SK-N-SH (cell line): Measurements from ENCODE around the gene MIGA2.

Experiments used
- EP300 ChIP-seq, 2 experiments: IDR thresholded peaks; 2 replicates each; pipeline versions ENCODE4 v1.4.0 to v1.6.1; 2012; ENCODE audit warnings: borderline replicate concordance in 1 of 2, low read depth in 1 of 2, low read length in 1 of 2
- EZH2phosphoT487 ChIP-seq: fragments of 200-600 bp; sonication (generic); IDR thresholded peaks from 2 replicates; pipeline ENCODE4 v1.6.1; 2017; ENCODE audit warnings: low read depth, mixed run types, mild to moderate bottlenecking, antibody characterized with exemption, moderate library complexity, borderline replicate concordance
- GABPA ChIP-seq: IDR thresholded peaks from 2 replicates; pipeline ENCODE4 v1.4.0; 2012; ENCODE audit warnings: low read depth, mild to moderate bottlenecking
- POLR2AphosphoS5 ChIP-seq: IDR thresholded peaks from 2 replicates; pipeline ENCODE4 v1.6.1; 2012; ENCODE audit warnings: low read depth, low read length
- RAD21 ChIP-seq: IDR thresholded peaks from 2 replicates; pipeline ENCODE4 v1.6.1; 2012; ENCODE audit warnings: mild to moderate bottlenecking, low read length
- RCOR1 ChIP-seq: fragments of 150-350 bp; IDR thresholded peaks from 2 replicates; pipeline ENCODE4 v1.6.1; 2017; ENCODE audit warnings: antibody characterized with exemption, low read length
- TCF12 ChIP-seq: IDR thresholded peaks from 2 replicates; pipeline ENCODE4 v1.4.0; 2012
- TEAD4 ChIP-seq: IDR thresholded peaks from 2 replicates; pipeline ENCODE4 v1.4.0; 2012; ENCODE audit warnings: mild to moderate bottlenecking, borderline replicate concordance; ENCODE audit not compliant: insufficient read depth
- YY1 ChIP-seq: IDR thresholded peaks from 2 replicates; pipeline ENCODE4 v1.4.0; 2012; ENCODE audit warnings: low read depth, mild to moderate bottlenecking
- TF ChIP-seq, protein P1 (sequence below): fragments of 200-600 bp; sonication (generic); IDR thresholded peaks from 2 replicates; pipeline ENCODE4 v1.6.1; 2017; ENCODE audit warnings: antibody characterized with exemption, mild to moderate bottlenecking, moderate library complexity
- TF ChIP-seq, protein P2 (sequence below): IDR thresholded peaks from 2 replicates; pipeline ENCODE4 v1.4.0; 2012; ENCODE audit warnings: low read depth
- TF ChIP-seq, protein P3 (sequence below): IDR thresholded peaks from 2 replicates; pipeline ENCODE4 v1.4.0; 2012; ENCODE audit warnings: low read depth, borderline replicate concordance

DNA sequence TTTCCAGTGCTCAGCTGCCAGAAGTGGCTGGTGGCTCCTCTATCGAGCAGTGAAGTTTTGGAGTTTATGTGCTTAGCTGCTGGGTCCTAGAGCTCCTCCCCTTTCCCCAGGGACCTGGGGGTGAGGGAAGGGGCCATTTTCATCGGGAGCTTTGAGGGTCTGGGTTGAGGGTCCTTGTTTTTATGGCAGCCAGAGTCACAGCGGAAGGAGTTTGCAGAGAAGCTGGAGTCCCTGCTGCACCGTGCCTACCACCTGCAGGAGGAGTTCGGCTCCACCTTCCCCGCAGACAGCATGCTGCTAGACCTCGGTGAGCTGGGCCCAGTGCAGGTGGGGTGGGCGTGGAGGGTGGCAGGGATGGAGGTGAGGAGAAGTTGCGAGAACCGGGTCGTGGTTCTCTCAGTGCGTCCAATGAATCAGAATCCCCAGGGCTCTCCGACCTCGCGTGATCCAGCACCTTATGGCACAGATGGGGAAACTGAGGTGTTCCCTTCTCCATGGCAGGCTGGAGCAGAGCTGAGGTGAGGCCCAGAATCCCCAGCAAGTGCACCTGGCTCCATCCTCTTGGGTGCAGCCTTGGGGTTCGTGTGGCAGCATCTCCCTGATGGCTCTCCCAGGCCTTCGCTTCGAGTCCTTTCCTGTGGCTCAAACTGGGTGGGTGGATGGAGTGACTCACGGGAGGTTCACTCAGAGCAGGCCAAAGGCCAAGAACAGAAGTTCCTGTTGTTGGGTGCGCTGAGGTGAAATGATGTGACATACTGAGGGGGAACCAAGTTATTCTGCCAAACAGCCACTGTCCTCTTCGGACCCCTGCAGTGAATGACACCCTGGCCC is 22.8 kb downstream of the MIGA2 start:
- TF ChIP-seq POLR2AphosphoS5 (no peak), RCOR1 (no peak), YY1 (no peak), GABPA (no peak), TEAD4 (no peak), EP300 (IDR thresholded peaks at IDR 0.05; ENCODE audit: borderline replicate concordance in 1 of 2, low read depth in 1 of 2, low read length in 1 of 2) (no peak), TCF12 (no peak), EZH2phosphoT487 (no peak), RAD21 (no peak)
- TF ChIP-seq, protein P1, sequence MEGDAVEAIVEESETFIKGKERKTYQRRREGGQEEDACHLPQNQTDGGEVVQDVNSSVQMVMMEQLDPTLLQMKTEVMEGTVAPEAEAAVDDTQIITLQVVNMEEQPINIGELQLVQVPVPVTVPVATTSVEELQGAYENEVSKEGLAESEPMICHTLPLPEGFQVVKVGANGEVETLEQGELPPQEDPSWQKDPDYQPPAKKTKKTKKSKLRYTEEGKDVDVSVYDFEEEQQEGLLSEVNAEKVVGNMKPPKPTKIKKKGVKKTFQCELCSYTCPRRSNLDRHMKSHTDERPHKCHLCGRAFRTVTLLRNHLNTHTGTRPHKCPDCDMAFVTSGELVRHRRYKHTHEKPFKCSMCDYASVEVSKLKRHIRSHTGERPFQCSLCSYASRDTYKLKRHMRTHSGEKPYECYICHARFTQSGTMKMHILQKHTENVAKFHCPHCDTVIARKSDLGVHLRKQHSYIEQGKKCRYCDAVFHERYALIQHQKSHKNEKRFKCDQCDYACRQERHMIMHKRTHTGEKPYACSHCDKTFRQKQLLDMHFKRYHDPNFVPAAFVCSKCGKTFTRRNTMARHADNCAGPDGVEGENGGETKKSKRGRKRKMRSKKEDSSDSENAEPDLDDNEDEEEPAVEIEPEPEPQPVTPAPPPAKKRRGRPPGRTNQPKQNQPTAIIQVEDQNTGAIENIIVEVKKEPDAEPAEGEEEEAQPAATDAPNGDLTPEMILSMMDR = no peak
- TF ChIP-seq, protein P2, sequence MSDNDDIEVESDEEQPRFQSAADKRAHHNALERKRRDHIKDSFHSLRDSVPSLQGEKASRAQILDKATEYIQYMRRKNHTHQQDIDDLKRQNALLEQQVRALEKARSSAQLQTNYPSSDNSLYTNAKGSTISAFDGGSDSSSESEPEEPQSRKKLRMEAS = no peak
- TF ChIP-seq, protein P3, sequence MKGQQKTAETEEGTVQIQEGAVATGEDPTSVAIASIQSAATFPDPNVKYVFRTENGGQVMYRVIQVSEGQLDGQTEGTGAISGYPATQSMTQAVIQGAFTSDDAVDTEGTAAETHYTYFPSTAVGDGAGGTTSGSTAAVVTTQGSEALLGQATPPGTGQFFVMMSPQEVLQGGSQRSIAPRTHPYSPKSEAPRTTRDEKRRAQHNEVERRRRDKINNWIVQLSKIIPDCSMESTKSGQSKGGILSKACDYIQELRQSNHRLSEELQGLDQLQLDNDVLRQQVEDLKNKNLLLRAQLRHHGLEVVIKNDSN = no peak
